ENCODE measurements around the gene LEMD1.

LEMD1 gene

DNA sequence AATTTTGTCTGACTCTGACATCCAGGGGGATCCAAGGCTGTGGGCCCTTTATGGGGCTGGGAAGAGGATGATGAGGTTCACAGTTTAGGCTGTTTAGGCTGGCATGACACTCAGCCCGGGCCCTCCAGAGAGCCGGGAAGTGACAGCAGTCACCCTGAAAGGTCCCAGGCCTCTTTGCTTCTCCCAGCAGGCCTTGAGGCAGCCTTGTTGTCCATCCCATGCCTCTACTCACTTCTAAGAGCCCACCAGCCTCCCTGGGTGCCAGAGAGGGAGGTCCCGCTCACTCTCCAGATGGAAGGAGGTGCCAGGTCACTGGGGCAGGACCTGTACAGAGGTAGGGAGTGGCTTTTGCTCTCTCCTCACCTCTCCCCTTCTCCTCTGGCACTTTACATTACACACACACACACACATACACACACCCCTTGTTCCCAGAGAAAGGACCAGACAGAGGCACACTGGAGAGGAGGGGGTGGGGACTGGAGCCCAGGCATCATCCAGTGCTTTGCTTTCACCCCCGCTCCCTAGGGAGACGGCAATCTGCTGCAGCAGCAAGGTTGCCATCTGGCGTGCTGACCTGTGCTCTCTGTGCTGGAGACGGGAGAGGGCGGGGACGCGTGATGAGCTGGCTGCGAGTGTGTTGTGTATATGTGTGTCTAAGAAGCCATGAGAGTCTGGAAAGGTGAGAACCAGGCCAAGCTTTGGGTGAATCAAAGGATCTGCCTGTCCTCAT, 69.7 kb downstream of the LEMD1 start:
- peak in 1 of 2 experiments; percentile 55 for DNase-seq

DNA sequence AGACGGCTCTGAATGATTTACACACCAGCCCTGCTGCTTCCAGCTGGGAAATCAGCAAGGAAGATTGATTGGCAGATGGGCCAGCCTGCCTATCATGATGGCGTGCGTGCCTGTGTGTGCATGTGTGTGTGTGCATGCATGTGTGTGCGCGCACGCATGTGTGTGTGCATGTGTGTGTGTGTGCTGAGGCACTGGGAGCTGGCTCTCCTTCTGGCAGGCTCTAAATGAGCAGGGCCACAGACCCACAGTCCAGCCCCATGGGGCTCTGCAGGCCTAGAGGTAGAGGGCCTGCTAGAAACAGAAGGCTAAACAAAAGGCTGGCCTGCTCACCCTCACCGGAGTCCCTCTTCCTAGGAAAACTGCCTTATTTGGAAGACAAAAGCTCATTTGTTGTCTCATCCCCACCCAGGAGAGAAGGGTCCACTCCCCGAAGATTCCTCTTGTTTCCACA, 71.1 kb downstream of the LEMD1 start:
- no peak for DNase-seq

GRCh38 chr1:205350124-205350523, 71.7 kb downstream of the LEMD1 start:
- no peak for DNase-seq

DNA sequence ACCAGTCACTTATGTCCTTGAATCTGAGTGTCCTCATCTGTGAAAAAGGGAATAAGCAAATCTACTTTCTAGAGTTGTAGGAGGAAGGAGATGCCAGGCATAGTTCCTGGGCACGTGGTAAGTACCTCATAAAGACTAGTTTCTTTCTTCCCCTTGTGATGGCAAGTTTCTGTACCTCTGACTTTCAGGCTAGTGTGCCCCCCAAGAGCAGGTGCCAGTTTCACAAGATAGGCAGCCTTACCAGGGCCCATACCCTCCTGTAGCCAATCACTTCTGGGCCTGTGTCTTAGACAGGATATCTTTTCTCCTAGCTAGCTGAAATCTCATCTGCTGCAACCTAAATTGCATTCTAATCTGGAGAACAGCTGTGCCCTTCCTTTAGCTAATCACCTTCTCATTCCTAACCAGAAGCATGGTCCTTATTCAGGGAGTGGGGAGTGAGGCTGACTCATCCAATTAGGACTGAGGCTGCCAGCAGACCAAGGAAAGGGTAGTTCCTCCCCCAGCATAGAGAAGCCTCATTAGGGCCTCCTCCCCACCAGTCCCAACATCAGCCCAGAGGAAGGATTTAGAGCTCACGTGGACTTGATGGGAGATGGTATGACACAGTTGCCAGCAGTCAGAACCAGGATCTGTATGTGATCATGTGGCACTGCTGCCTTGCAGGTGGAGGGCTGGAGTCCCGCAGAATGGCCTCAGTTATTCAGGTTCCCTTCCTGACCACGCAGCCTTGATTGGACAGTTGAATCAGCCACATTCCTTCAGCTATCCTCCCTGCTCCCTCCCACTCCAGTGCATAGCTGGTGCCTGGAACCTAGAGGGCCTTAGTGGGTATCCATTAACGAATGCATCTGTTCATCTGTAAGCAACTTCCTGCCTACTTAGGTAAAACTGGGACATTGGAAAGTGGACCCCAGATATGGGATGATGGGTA, 73.0 kb downstream of the LEMD1 start:
- no peak for DNase-seq

- no peak for DNase-seq
Observed at GRCh38 chr1:205346956-205347574, 74.8 kb downstream of the LEMD1 start.

DNA sequence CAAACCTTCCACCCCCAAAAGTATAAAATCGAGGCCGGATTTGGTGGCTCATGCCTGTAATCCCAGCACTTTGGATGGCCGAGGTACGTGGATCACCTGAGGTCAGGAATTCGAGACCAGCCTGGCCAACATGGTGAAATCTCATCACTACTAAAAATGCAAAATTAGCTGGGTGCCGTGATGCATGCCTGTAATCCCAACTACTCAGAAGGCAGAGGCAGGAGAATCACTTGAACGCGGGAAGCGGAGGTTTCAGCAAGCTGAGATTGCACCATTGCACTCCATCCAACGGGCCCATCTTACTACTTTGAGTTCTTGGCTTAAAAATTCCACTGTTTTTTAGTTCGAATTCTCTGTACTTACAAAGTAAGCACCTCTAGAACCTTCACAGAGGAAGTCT, 76.1 kb downstream of the LEMD1 start:
- no peak for DNase-seq

DNA sequence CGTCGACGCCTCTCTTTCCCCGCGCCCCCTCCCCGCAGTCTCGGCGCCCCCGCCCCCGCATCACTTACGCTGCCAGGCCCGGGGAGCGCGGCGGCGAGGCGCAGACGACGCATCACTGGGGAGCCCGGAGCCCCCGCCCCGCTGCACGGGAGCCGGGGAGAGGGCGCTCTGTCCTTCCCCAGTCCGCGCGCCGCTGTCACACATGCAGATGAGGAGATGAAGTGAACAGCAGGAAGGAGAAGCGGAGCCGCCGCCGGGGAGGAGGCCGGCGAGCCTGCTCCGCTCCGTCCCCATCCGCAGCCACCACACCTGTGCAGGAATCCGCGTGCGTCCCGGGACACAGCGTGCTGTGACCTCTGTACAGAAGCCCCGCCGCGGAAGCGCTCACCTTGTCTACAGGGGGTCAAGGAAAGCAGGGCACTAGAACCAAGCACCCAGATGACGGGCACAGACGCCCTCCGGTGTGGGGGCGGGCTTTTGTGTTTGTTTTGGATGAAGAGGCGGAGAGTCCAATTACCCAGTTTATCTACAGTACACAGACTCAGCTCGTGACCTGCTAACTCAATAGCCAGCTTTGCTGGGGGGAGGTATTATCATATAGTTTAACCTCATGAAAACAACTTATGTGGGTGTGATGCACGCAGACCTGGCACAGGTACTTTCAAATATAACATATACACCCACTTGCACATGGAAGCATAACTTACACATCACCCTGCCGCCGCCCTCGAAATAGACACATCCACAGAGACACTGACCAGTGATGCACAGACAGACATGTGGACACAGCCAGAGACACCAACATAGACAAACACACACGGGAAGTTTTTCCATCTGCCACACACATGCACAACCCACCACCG, 77.6 kb downstream of the LEMD1 start:
- DNase-seq, result no peak

- DNase-seq, result no peak
Observed at GRCh38 chr1:205343431-205344065, 78.3 kb downstream of the LEMD1 start.

GRCh38 chr1:205342986-205343385, 78.9 kb downstream of the LEMD1 start:
- no peak for DNase-seq

DNA sequence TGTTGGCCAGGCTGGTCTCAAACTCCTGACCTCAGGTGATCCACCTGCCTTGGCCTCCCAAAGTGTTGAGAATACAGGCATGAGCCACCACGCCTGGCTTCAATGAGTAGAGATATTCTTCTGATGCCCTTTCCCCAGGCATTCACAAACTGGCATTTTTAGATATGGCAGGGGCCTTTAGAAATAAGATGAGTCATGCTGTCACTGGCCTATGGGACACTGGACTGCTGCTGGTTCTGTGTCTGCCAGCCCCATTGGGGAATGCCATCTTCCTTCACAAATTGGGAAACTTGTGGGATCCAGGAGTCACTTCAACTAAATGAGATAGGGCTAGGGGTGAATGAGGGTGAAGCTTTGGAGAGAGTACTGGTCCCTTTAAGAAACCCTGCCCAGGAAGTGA, 81.2 kb downstream of the LEMD1 start:
- no peak for DNase-seq

DNA sequence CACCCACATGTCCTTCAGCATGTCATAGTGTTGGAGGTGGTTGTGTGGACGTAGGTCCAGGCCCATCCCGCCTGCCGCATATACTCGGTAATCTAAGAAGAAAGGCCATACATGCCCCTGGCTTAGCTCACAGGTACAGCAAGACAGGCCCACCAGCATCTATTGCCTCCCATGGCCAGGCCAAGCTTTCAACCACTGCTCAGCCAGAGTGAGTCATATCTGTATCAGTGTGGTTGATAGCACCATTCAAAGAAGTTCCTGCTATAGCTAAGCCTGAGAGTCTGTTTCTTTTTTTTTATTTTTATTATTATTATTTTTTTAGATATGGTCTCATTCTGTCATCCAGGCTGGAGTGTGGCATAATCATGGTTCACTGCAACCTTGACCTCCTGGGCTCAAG, 82.1 kb downstream of the LEMD1 start:
- DNase-seq, result no peak

DNA sequence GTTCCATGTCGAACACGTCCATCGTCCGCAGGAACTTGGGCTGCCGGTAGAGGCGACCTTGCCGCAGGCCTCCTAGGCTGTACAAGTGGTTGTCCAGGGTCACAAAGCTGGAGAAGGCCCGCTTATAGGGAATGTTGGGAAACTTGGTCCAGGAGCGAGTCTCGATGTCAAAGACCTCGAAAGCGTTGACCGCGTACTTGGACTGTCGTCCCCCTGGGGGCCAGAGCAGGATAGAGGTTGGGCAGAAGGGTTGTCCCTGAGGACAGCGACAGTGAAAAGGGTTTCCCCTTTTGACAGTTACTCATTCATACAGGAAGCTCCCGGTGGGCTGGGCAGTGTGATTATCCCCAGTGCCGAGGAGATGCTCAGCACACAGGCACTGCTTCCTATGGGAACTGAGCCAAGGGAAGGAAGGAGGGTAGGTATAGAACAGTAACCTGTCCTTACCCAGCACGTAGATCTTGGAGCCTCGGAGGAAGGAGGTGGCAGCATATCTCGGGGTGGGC, 82.6 kb downstream of the LEMD1 start:
- DNase-seq, result no peak

GRCh38 chr1:205338011-205338410, 83.8 kb downstream of the LEMD1 start:
- no peak for DNase-seq

- no peak for DNase-seq
Observed at GRCh38 chr1:205337481-205337880, 84.4 kb downstream of the LEMD1 start.

DNA sequence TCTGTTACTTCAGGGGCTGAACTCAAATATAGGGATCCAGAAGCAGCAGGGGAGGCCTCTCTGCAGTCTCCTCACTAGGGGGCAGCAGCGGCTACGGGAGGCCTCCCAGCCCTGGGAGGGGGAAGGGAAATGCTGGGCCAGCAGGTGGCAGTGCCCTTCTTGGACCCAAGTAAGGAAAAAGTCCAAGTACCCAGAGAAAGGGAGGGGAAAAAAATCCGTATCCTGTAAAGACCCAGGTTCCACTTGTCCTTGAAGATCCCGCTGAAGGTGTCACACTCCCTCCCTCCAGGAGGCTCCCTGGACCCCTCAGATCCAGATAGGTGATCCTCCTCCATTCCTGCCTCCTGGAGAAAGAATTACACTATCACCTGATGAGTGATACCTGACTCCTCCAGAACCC, 86.2 kb downstream of the LEMD1 start:
- peak in 1 of 2 experiments; percentile 35 for DNase-seq

DNA sequence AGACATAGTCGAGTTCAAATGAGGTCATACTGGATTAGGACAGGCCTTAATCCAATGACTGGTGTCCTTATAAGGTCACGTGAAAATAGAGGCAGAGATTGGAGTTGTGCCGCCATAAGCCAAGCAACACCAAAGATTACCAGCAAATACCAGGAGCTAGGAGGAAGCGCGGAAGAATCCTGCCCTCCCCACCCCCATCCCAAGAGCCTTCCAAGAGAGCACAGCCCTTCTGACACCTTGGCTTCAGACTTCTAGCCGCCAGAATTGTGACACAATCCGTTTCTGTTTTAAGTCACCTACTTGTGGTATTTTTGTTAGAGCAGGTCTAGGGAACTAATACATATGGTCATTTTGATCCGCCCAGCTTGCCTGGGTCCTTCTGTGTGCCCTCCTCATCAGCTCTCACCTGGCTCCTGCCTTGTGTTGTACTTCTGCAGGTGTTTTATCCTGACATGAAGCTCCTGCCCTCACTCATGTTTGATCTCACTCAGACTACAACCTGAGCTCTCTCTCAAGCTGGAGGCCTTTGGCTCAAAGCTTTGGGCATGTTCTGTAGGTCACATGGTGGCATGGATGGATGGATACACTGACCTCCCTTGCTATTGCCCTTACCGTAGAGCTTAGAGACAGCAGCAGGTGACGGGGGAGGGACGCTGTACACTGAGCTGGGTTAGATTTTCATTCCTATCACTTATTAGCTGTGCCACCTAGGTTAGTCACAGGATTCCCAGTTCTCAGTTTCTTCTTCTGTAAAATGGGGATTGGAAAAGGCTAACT, 89.7 kb downstream of the LEMD1 start:
- no peak for DNase-seq

Measured in cerebellar nuclear complex (tissue), 1 donor.